GM12878 (cell line): ENCODE results near the gene RALB. TPM values are rescaled to one million over a fixed set of nuclear protein-coding genes. Genes with fewer than 3 reads are reported as not detected.

Experiments used
- BHLHE40 ChIP-seq, 2 experiments: fragments of 450-650 bp in 1 of 2; IDR thresholded peaks; 2 replicates each; pipeline ENCODE4 v1.6.1; 2011 to 2017; ENCODE audit warnings: low read depth in 2 of 2, borderline replicate concordance in 1 of 2, improper control_type of control experiment in 1 of 2, low read length in 1 of 2, mild to moderate bottlenecking in 1 of 2
- HCFC1 ChIP-seq: fragments of 150-350 bp; IDR thresholded peaks from 2 replicates; pipeline ENCODE4 v1.6.1; 2014; ENCODE audit warnings: low read length
- IKZF1 ChIP-seq: fragments of 450-650 bp; conservative IDR thresholded peaks from 2 replicates; pipeline ENCODE4 v1.6.1; 2017; ENCODE audit warnings: antibody characterized with exemption, mild to moderate bottlenecking
- IRF4 ChIP-seq: IDR thresholded peaks from 2 replicates; pipeline ENCODE4 v1.6.1; 2011; ENCODE audit warnings: low read depth, low read length
- NBN ChIP-seq: fragments of 450-650 bp; IDR thresholded peaks from 2 replicates; pipeline ENCODE4 v1.6.1; 2016
- NFYB ChIP-seq: IDR thresholded peaks from 2 replicates; pipeline ENCODE4 v1.6.1; 2011; ENCODE audit warnings: low read depth, mild to moderate bottlenecking, low read length, improper control_type of control experiment, moderate library complexity; ENCODE audit not compliant: insufficient read depth
- POU2F2 ChIP-seq: IDR thresholded peaks from 3 replicates; pipeline ENCODE4 v1.6.1; 2011; ENCODE audit warnings: low read depth, mild to moderate bottlenecking, low read length, borderline replicate concordance
- RB1 ChIP-seq: fragments of 450-650 bp; formaldehyde crosslinking; IDR thresholded peaks from 2 replicates; pipeline ENCODE4 v1.6.1; 2017; ENCODE audit warnings: mild to moderate bottlenecking, borderline replicate concordance
- RELA ChIP-seq: fragments of 450-650 bp; IDR thresholded peaks from 2 replicates; pipeline ENCODE4 v1.8.0; 2014; ENCODE audit warnings: borderline replicate concordance; ENCODE audit not compliant: partially characterized antibody
- SMARCA5 ChIP-seq: fragments of 450-650 bp; IDR thresholded peaks from 2 replicates; pipeline ENCODE4 v1.6.1; 2017; ENCODE audit warnings: mild to moderate bottlenecking
- SMC3 ChIP-seq: IDR thresholded peaks from 2 replicates; pipeline ENCODE4 v1.6.1; 2011; ENCODE audit warnings: low read length, improper control_type of control experiment, borderline replicate concordance
- SREBF2 ChIP-seq: IDR thresholded peaks from 2 replicates; pipeline ENCODE4 v1.6.1; 2012; ENCODE audit warnings: mild to moderate bottlenecking, low read length
- SUZ12 ChIP-seq: fragments of 200-600 bp; sonication (generic); IDR thresholded peaks from one replicate; pipeline ENCODE4 v1.6.1; 2018; ENCODE audit warnings: antibody characterized with exemption, mild to moderate bottlenecking; ENCODE audit not compliant: unreplicated experiment
- ZBED1 ChIP-seq: IDR thresholded peaks from 2 replicates; pipeline ENCODE4 v1.6.1; 2016; ENCODE audit warnings: borderline replicate concordance
- ZNF384 ChIP-seq: IDR thresholded peaks from 2 replicates; pipeline ENCODE4 v1.6.1; 2012; ENCODE audit warnings: low read depth, mild to moderate bottlenecking, low read length, improper control_type of control experiment, borderline replicate concordance
- polyA plus RNA-seq, 11 experiments: library from polyadenylated mRNA; depleted of rRNA in 4 of 11; unstranded in 6 of 11; stranded (reverse) in 5 of 11; fragments of >200 nt; fragmentation: Nextera tagmentation in 4 of 11; fragmentation: Illumina TruSeq in 1 of 11; extraction: Ambion mirVana in 4 of 11; extraction: Trizol in 1 of 11; gene quantifications; 1 replicate in 1 of 11; 2 replicates in 10 of 11; pipeline versions ENCODE4 v1.2.1 to v1.2.3, GENCODE V29; 2011 to 2016; ENCODE audit warnings: inconsistent platforms in 2 of 11, missing spikeins in 2 of 11, low read depth in 1 of 11
- total RNA-seq, 4 experiments: library from RNA; depleted of rRNA in 3 of 4; stranded (reverse); fragments of >200 nt in 3 of 4; fragmentation: Illumina TruSeq in 1 of 4; extraction: Trizol in 1 of 4; gene quantifications; 2 replicates each; pipeline versions ENCODE4 v1.2.1 to v1.2.3, GENCODE V29; 2013 to 2021
- TF ChIP-seq, protein P1 (sequence below): fragments of 450-650 bp; formaldehyde crosslinking; IDR thresholded peaks from 2 replicates; pipeline ENCODE4 v1.5.0; 2022; ENCODE audit warnings: mild to moderate bottlenecking, missing genetic modification characterization
- TF ChIP-seq, protein P2 (sequence below): IDR thresholded peaks from 2 replicates; pipeline ENCODE4 v1.6.1; 2012; ENCODE audit warnings: low read depth, low read length, improper control_type of control experiment
- TF ChIP-seq, protein P3 (sequence below): IDR thresholded peaks from 2 replicates; pipeline ENCODE4 v1.6.1; 2012; ENCODE audit warnings: low read depth, low read length, improper control_type of control experiment
- TF ChIP-seq, protein P4 (sequence below): fragments of 150-350 bp; IDR thresholded peaks from 2 replicates; pipeline ENCODE4 v1.6.1; 2014; ENCODE audit warnings: mild to moderate bottlenecking, low read depth, low read length
- TF ChIP-seq, protein P5 (sequence below), 3 experiments: IDR thresholded peaks in 2 of 3; conservative IDR thresholded peaks in 1 of 3; 2 replicates each; pipeline ENCODE4 v1.5.1; 2011; ENCODE audit warnings: low read depth in 3 of 3, low read length in 3 of 3, mild to moderate bottlenecking in 3 of 3, control low read depth in 2 of 3, moderate library complexity in 2 of 3, inconsistent platforms in 1 of 3, mixed read lengths in 1 of 3; ENCODE audit not compliant: control insufficient read depth in 2 of 3, insufficient read depth in 1 of 3; ENCODE audit errors: extremely low read depth in 1 of 3

RALB gene
- total and polyA plus RNA-seq, 10 of the 15 experiments (the other 5 are each of a cell fraction or from before 2014, with no cell fraction given), result 8.3 to 54.0 (median 24.2) TPM

DNA sequence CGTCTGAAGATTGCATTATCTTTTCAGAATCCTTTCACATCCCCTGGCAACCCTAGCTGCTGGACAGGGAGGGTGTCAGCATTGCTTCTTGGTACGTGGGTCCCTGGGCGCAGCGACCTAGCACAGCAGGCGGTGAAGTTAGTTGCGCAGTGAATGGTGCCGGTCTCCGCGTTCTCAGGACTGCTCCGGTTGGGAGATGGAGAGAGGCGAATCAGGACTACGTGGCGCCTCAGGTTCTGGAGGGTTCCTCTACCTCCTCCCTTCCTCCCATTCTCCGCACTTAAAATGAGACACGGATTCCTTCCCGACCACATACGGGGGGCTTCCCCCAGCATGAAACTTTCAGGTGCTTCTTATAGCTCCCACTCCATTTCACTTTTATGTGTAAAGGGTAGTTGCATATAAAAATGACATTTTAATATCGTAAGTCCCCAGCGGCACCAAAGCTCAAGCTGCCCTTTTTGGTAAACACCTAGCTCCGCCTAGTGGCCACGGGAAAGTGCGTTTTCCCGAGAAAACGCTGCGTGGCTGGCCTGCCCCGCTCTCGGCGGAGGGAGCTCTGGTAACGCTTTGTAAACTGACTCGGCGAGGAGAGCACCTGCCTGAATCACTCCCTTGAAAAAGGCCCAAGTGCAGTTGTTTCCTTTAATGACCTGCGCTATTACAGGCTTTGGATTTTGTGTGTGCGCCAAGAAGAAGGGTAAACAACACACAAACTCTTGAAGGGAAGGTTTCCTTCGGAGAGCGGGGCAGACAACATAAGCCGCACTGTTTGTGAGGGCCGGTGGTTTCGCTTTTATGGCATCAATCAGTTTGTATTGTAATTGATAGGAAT lies 60.4 kb downstream of the RALB start (continued):
- TF ChIP-seq, protein P1, sequence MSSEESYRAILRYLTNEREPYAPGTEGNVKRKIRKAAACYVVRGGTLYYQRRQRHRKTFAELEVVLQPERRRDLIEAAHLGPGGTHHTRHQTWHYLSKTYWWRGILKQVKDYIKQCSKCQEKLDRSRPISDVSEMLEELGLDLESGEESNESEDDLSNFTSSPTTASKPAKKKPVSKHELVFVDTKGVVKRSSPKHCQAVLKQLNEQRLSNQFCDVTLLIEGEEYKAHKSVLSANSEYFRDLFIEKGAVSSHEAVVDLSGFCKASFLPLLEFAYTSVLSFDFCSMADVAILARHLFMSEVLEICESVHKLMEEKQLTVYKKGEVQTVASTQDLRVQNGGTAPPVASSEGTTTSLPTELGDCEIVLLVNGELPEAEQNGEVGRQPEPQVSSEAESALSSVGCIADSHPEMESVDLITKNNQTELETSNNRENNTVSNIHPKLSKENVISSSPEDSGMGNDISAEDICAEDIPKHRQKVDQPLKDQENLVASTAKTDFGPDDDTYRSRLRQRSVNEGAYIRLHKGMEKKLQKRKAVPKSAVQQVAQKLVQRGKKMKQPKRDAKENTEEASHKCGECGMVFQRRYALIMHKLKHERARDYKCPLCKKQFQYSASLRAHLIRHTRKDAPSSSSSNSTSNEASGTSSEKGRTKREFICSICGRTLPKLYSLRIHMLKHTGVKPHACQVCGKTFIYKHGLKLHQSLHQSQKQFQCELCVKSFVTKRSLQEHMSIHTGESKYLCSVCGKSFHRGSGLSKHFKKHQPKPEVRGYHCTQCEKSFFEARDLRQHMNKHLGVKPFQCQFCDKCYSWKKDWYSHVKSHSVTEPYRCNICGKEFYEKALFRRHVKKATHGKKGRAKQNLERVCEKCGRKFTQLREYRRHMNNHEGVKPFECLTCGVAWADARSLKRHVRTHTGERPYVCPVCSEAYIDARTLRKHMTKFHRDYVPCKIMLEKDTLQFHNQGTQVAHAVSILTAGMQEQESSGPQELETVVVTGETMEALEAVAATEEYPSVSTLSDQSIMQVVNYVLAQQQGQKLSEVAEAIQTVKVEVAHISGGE (CRISPR knock-in tag), result no peak
- TF ChIP-seq SUZ12, result no peak
- TF ChIP-seq SREBF2, result no peak
- peak; percentile 45; the same call in 1 of the 2 replicates for TF ChIP-seq RB1
- TF ChIP-seq NFYB, result no peak
- no peak for TF ChIP-seq ZNF384
- TF ChIP-seq HCFC1, result no peak
- TF ChIP-seq, protein P2, sequence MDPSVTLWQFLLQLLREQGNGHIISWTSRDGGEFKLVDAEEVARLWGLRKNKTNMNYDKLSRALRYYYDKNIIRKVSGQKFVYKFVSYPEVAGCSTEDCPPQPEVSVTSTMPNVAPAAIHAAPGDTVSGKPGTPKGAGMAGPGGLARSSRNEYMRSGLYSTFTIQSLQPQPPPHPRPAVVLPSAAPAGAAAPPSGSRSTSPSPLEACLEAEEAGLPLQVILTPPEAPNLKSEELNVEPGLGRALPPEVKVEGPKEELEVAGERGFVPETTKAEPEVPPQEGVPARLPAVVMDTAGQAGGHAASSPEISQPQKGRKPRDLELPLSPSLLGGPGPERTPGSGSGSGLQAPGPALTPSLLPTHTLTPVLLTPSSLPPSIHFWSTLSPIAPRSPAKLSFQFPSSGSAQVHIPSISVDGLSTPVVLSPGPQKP, result no peak
- TF ChIP-seq, protein P3, sequence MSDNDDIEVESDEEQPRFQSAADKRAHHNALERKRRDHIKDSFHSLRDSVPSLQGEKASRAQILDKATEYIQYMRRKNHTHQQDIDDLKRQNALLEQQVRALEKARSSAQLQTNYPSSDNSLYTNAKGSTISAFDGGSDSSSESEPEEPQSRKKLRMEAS, result no peak
- 0 out of 2 replicates have a peak, but pooled peaks have one; percentile 23 for TF ChIP-seq NBN
- TF ChIP-seq ZBED1, result no peak
- TF ChIP-seq IRF4, result no peak
- peak in 1 of 2 experiments; percentile 5; a peak in 1 of 4 replicates for TF ChIP-seq BHLHE40 (IDR thresholded peaks at IDR 0.05; ENCODE audit: borderline replicate concordance in 1 of 2, low read depth in 2 of 2, low read length in 1 of 2)
- TF ChIP-seq, protein P4, sequence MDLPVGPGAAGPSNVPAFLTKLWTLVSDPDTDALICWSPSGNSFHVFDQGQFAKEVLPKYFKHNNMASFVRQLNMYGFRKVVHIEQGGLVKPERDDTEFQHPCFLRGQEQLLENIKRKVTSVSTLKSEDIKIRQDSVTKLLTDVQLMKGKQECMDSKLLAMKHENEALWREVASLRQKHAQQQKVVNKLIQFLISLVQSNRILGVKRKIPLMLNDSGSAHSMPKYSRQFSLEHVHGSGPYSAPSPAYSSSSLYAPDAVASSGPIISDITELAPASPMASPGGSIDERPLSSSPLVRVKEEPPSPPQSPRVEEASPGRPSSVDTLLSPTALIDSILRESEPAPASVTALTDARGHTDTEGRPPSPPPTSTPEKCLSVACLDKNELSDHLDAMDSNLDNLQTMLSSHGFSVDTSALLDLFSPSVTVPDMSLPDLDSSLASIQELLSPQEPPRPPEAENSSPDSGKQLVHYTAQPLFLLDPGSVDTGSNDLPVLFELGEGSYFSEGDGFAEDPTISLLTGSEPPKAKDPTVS, result no peak
- TF ChIP-seq IKZF1, result peak; percentile 34; the same call in 1 of the 2 replicates
- peak; percentile 89 for TF ChIP-seq SMC3
- TF ChIP-seq, protein P5, sequence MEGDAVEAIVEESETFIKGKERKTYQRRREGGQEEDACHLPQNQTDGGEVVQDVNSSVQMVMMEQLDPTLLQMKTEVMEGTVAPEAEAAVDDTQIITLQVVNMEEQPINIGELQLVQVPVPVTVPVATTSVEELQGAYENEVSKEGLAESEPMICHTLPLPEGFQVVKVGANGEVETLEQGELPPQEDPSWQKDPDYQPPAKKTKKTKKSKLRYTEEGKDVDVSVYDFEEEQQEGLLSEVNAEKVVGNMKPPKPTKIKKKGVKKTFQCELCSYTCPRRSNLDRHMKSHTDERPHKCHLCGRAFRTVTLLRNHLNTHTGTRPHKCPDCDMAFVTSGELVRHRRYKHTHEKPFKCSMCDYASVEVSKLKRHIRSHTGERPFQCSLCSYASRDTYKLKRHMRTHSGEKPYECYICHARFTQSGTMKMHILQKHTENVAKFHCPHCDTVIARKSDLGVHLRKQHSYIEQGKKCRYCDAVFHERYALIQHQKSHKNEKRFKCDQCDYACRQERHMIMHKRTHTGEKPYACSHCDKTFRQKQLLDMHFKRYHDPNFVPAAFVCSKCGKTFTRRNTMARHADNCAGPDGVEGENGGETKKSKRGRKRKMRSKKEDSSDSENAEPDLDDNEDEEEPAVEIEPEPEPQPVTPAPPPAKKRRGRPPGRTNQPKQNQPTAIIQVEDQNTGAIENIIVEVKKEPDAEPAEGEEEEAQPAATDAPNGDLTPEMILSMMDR (IDR thresholded peaks at IDR 0.05 in 2 of 3, conservative IDR thresholded peaks at IDR 0.05 in 1 of 3; ENCODE audit: control insufficient read depth in 2 of 3, extremely low read depth in 1 of 3, insufficient read depth in 1 of 3, low read depth in 3 of 3, low read length in 3 of 3), result peak; percentile 93 to 97 (median 96)
- no peak; the same call in 2 of the 3 replicates for TF ChIP-seq POU2F2
- TF ChIP-seq SMARCA5, result peak; percentile 89
- peak; percentile 37 for TF ChIP-seq RELA
